CD4-positive, alpha-beta T cell treated with Interleukin-6 at 100 ng/mL for 8 hours (primary cell): ENCODE measurements around the gene F10.
"Not testable (repeated sequence)": the region's sequence is repeated elsewhere in the genome, so short reads cannot be mapped to it uniquely, and the experiment has no call there.

Source experiments
- DNase-seq: peaks from one replicate; pipeline ENCODE4 v3.0.0-alpha.2; 2020; ENCODE audit warnings: mixed read lengths, low spot score

The F10 gene

DNA sequence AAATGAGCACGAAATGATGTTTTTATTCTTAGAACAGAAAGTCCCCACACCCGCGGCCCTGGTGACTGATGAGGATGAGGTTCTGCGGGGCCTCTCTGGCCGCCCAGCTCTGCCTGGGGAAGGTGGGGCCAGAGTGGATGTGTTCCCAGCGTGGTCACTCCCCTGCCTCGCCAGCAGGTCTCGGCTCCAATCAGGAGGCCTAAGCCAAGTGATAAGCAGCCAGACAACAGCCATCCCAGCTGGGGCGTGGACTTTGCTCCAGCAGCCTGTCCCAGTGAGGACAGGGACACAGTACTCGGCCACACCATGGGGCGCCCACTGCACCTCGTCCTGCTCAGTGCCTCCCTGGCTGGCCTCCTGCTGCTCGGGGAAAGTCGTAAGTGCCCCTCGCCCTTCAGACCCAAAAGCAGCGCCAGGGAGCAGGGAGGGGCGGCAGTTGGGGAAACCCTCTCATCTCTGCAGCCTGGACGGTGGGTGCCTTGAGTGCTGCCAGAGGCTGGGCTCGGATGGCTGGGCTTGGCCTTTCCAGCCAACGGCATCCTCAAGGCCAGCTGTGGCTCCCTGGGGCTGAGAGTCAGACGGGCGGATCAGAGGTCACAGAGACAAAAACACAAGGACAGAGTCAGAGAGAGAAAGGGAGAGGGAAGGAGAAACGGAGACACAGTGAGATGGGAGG lies at the start of gene F10:
Gene F10 (plus strand): TSS at position 250 of the 676 bp plus-strand sequence. CDS start 57 bp downstream, at position 307.
- no peak for DNase-seq

DNA sequence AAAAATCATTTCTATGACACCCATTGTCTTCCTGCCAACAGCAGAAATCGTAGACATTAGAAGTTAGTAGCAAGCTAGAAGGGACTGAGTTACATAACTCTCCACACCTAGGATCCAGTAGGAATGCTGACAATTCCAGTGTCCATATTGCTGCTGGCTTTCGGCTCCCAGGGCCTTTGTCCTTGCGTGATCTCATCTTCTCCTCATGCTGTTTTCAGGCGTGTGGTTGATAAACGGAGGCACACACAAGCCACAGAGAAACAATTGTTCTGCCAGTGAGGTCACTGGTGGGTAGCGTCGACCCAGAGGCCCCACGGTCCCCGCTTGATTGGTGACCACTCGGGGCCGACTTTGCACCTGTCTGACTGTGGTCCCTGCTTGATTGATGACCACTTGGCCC lies 48.7 kb upstream of the F10 start:
- no peak for DNase-seq

DNA sequence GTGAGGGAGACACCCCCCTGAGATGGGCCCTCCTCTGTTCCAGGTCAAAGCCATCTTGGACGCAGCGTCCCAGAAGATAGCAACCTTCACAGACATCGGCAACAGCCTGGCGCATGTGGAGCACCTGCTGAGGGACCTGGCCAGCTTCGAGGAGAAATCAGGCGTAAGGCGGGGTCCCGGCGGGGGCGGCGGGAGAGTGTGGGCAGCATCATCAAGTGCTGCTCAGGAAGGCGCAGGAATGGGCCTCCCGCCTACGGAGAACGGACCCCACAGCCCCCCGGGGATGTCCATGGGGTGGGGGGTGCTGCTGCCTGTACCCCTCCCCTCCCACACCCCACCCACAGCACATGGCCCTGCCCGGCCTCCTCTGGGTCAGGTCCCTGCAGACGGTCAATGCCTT lies 48.2 kb upstream of the F10 start:
- no peak for DNase-seq

DNA sequence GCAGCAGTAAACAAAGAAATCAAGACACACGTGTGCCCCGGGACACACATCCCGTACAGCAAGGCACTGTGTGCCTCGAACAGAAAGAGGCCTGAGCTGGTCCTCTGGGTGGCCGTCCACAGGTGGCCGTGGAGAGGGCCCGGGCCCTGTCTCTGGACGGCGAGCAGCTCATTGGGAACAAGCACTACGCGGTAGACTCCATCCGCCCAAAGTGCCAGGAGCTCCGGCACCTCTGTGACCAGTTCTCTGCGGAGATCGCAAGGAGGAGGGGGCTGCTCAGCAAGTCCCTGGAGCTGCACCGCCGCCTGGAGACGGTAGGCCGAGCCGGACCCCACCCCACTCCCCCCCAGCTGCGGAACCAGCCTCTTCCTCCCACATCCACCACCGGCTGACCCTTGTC lies 47.7 kb upstream of the F10 start:
- DNase-seq = no peak

GRCh38 chr13:113075711-113076110 lies 46.9 kb upstream of the F10 start:
- no peak for DNase-seq

- no peak for DNase-seq
Measured at GRCh38 chr13:113076681-113077401, 45.8 kb upstream of the F10 start.

GRCh38 chr13:113077566-113077952 lies 45.0 kb upstream of the F10 start:
- DNase-seq = no peak

DNA sequence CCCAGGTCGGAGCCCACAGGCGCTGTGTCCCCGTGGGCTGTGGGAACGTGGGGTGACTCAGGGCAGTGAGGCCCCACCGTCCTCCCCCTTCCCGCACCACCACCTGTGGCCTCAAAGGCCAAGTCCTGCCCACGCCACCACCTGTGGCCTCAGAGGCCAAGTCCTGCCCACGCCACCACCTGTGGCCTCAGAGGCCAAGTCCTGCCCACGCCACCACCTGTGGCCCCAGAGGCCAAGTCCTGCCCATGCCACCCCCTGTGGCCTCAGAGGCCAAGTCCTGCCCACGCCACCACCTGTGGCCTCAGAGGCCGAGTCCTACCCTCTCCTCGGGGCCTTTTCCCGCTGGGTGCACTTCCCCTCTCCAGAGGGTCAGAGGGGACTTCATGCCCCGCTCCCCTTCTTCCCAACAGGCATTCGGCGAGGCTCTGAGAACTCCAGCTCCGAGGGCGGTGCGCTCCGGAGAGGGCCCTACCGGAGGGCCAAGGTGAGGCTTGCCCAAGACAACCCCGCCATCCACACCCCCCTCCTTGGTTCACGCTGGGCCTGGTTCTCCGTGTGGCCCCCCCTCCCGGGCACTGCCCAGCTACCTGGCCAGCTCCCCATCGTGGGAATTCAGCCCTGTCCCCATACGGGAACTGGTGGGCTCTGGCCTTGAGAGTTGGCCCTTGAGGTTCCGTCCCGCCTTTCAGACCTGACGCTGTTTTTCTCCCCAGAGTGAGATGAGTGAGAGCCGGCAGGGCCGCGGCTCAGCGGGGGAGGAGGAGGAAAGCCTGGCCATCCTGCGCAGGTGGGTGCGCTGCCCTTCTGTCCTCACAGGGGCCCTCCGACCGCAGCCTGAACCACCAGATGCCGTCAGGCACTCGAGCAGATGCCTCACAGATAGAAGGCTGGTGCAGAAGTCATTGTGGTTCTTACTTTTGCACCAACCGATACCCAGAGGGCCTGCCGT lies 44.4 kb upstream of the F10 start:
- no peak for DNase-seq

DNA sequence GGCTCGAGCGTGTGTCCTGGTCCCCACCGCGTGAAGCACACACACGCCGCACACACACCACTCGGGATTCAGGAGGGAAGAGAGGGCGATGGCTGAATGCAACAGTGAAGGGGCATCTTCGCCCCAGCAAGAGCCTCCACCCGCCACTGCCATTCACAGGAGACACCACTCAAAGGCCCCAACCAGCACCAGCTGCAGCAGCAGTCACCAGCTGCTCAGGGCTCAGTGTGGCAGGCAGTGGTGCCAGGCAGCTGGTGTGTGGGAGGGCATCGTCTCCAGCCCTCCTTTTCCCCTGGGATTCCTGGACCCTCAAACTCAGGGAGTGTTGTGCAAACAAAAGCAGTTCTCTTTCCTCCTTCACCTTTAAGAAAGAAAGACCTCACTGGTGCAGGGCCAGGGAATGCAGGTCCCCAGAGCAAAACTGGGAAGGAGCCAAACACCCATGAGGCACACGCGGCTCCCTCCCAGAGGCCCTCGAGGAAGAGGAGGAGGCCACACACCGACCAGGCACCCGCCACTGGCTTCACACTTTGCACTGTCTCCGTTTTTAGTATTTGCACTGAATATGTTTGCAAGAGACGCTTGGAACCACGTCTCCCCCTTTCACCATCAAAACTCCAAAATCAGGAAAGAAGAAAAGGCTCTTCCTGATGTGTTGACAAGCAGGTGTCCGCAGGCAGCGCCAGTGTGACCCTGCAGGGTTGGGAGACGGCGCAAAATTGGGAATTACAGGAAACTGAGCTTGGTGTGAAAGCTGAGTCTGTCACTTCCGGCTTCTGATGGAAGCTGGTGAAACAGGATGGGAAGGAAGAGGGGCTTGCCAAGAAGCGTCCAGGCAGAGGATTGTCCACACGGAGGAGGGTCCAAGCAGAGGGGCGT lies 43.5 kb upstream of the F10 start:
- no peak for DNase-seq

GRCh38 chr13:113079781-113080080 lies 42.9 kb upstream of the F10 start:
- not testable (repeated sequence) for DNase-seq

GRCh38 chr13:113080361-113080831 lies 42.2 kb upstream of the F10 start:
- DNase-seq = no peak

GRCh38 chr13:113080901-113081521 lies 41.6 kb upstream of the F10 start:
- no peak for DNase-seq

GRCh38 chr13:113082198-113083021 lies 40.2 kb upstream of the F10 start:
- no peak for DNase-seq

- DNase-seq = no peak
Measured at GRCh38 chr13:113083022-113083373, 39.6 kb upstream of the F10 start.

DNA sequence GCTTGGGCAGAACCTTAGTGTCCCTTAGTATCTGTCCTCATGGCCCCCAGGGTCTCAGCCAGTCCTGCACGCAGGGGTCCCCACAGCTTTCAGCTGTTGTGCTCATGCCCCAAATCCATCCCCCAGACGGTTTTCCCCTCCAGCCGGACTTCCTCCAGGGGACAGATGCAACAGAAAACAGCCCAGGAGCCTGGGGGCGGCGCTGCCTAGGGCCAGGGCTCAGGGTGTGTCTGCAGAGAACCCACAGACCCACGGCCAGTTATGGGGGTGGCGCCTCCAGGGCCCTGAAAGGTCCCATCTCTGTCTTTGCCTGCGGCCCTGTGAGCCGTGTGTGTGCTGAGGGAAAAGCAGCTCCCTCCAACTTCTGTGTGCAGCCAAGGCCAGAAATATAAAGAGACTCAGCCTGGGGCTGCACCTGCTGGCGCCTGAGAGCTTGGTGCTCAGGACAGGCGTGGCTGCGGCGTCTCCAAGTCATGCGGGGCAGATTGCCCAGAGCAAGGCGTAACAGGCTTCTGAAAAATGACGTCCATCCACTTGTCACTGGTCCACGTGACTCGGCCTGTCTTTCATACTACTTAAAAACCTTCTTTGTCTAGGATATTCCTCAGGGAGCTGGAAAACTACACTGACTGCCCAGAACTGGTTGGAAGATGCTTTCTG lies 39.1 kb upstream of the F10 start:
- no peak for DNase-seq

DNA sequence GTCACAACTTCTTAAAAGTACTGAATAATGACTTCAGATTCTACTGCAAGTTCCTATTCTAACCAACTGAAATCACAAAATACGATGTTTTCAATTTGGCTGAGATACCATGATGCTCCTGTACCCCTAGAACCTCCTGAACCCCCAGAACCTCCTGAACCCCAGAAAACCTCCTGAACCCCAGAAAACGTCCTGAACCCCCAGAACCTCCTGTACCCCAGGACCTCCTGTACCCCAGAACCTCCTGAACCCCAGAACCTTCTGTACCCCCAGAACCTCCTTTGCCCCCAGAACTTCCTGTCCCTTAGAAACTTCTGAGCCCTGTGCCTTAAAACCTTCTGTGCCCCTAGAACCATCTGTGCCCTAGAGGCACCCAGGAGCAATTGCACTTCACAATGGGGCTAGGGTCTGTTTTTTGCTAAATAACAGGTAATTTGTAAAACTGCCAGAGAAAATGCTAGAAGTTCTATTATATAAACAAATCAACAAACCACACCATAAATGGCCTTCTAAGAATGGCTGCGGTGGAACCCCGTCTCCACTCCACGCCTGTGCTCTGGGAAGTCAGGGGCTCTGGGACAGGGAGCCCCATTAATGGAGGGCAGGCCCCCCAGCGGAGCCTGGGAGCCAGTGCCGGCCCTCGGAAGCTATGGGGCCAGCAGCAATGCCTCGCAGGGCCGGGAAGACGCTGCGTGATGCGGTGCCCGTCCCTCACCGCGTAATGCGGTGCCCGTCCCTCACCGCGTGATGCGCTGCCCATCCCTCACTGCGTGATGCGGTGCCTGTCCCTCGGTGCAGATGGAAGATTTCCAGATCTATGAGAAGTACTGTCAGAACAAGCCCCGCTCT lies 38.3 kb upstream of the F10 start:
- DNase-seq = no peak

- DNase-seq = no peak
Measured at GRCh38 chr13:113084943-113085540, 37.6 kb upstream of the F10 start.

DNA sequence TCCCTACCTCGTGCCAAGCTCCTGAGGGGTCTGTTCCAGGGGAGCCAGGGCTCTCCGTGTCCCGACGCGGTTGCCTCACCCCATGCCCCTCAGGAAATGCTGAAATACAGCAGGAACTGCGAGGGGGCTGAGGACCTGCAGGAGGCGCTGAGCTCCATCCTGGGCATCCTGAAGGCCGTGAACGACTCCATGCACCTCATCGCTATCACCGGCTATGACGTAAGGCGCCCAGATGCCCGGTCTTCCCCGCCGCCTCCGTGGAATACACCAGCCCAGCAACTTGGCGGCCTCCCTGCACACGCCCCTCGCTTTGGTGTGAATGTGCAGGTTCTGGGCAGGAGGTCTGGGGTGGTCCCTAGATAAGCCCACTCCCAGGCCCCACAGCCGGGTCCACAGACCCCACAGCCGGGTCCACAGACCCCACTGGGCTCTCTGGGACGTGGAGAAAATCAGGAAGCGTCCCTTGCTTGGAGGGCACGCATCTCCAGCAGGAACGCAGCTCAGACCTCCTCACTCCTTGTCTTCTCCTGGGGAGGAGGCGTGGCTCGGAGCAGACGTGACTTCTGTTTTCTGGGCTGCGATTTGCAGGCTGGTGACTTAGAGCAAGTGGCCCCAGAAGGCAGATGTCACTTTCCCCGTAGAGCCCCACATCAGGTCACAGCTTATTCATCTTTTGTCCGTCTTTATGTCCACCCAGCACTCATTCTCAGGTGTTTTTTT lies 36.4 kb upstream of the F10 start:
- no peak for DNase-seq
